GM12872 (cell line): ENCODE results near the gene ANKRD39.

Experiments used
- CTCF ChIP-seq: IDR thresholded peaks from 3 replicates; pipeline ENCODE4 v1.5.1; 2011; ENCODE audit warnings: low read depth, mild to moderate bottlenecking, low read length, moderate library complexity; ENCODE audit not compliant: insufficient read depth

Gene ANKRD39

GRCh38 chr2:96843538-96844268, 14.1 kb downstream of the ANKRD39 start, which contains the start of gene ANKRD23:
Gene ANKRD23 (minus strand): TSS chr2:96844021. CDS start chr2:96843992, 29 bp downstream.
- no peak for TF ChIP-seq CTCF

- TF ChIP-seq CTCF = no peak
Observed at GRCh38 chr2:96842600-96842999, 15.2 kb downstream of the ANKRD39 start.

GRCh38 chr2:96841701-96842495, 15.9 kb downstream of the ANKRD39 start:
- TF ChIP-seq CTCF = no peak

- TF ChIP-seq CTCF = no peak
Observed at GRCh38 chr2:96839875-96840850, 17.7 kb downstream of the ANKRD39 start.

GRCh38 chr2:96839293-96839874, 18.4 kb downstream of the ANKRD39 start:
- TF ChIP-seq CTCF = no peak

- TF ChIP-seq CTCF = no peak
Observed at GRCh38 chr2:96838345-96839292, 19.2 kb downstream of the ANKRD39 start.
